ENCODE measurements around the gene PTPN1. TPM values are rescaled to one million over a fixed set of nuclear protein-coding genes. Genes with fewer than 3 reads are reported as not detected.

PTPN1 gene
- total and polyA plus RNA-seq, 3 experiments from 2014 or later = 35.7 to 67.3 (median 64.2) TPM

DNA sequence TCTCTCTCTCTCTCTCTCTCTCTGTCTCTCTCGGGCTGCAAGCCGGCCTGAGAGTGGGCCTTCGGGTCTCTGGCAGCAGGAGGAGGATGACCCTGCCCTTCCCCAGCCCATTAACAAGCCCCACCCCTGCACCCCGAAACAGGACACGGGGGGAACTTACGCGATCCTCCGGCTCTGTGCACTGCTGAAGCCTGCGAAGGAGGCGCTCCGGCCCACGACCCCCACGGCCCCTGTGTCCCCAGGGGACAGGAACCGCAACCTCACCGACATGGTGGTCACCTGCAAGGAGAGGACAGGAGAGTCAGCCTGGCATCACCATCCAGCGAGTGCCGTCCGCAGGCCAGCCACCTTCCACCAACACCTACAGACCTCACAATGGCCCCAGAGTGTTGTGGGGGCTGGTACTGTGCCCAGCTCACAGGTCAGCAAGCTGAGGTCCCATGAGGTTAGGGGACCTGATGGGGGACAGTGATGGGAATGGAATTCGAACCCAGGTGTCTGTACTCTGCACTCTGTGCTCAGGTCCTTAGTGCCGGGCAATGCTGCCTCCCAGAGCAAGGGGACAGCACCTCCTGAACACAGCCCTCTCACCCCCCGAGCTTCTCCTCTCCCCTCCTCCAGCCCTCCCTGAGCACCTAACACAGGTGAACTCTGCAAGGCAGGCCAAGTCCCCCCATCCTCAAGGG lies 120.5 kb downstream of the PTPN1 start:
- Mint-ChIP-seq H3K4me3 (no peak overlapping the region), H3K36me3 (no peaks in the 10 kb centered on the region), H3K9me3 (no peaks in the 10 kb centered on the region), H3K4me1 (peaks cover 0 to 3% (median 0%) of the 10 kb centered on the region in 3 donors), H3K27ac (no peak overlapping the region), H3K27me3 (peaks cover 2 to 6% of the 10 kb centered on the region in 2 donors)
- no peak overlapping the region for H3K27ac ChIP-seq (ENCODE audit: low read depth, low read length)
- no peaks in the 10 kb centered on the region for H3K36me3 ChIP-seq (ENCODE audit: insufficient read depth, low read length)
- no peaks in the 10 kb centered on the region for H3K9me3 ChIP-seq (ENCODE audit: low read length)
- H3K4me3 ChIP-seq (ENCODE audit: low read length) = no peak overlapping the region
- H3K4me1 ChIP-seq (ENCODE audit: insufficient read depth, low read length) = no peaks in the 10 kb centered on the region
- ChIA-PET CTCF (no interaction called here), POLR2A (no interaction called here)
- no peaks in the 10 kb centered on the region for H3K27me3 ChIP-seq (ENCODE audit: insufficient read depth, low read length, poor library complexity, severe bottlenecking)
- DNase-seq = no peak

DNA sequence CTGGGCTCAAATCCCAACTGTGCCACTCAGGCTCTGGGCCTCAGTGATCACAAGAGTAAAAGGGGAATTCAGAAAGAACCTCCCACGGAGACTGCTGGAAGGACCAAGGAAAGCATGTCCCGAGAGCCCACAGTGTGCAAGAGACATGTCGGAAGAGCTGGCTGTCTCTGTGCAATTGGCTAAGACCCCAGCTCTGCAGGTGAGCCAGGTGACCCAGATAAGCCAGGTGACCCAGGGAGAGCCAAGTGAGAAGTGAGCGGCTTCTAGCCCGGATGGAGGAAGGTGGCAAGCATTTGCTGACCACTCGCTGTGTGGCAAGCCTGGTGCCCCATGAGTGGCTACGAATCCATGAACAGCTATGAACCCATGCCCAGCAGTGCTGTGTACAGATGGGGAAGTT lies 122.1 kb downstream of the PTPN1 start:
- POLR2A ChIA-PET = no interaction called here

DNA sequence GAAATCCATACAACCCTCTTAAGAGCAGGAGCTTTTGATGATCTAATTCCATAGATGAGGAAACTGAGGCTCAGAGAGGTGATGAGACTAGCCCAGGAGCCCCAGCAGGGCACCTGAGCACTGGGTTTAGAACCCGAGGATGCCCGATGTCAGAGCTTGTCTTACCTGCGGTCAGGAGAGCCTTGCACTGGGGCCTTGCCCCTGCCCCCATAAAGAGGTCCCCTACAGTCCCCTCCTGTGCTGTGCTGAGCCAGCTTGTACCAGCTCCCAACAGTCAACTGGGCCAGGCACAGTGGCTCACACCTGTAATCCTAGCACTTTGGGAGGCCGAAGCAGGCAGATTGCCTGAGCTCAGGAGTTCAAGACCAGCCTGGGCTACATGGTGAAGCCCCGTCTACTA lies 122.5 kb downstream of the PTPN1 start:
- H3K4me3 ChIP-seq (ENCODE audit: low read length) = no peak overlapping the region
- POLR2A ChIA-PET = no interaction called here
- no peak for DNase-seq
- peaks cover 0 to 3% (median 0%) of the 10 kb centered on the region in 3 donors for H3K4me1 Mint-ChIP-seq
- CTCF ChIA-PET = no interaction called here
- no peaks in the 10 kb centered on the region for H3K9me3 ChIP-seq (ENCODE audit: low read length)
- H3K27me3 ChIP-seq (ENCODE audit: insufficient read depth, low read length, poor library complexity, severe bottlenecking) = no peaks in the 10 kb centered on the region
- H3K9me3 Mint-ChIP-seq = no peaks in the 10 kb centered on the region
- H3K36me3 Mint-ChIP-seq = no peaks in the 10 kb centered on the region
- H3K36me3 ChIP-seq (ENCODE audit: insufficient read depth, low read length) = no peaks in the 10 kb centered on the region
- H3K27ac ChIP-seq (ENCODE audit: low read depth, low read length) = no peak overlapping the region
- no peak overlapping the region for H3K4me3 Mint-ChIP-seq
- H3K4me1 ChIP-seq (ENCODE audit: insufficient read depth, low read length) = no peaks in the 10 kb centered on the region
- peaks cover 2 to 6% of the 10 kb centered on the region in 2 donors for H3K27me3 Mint-ChIP-seq
- no peak overlapping the region for H3K27ac Mint-ChIP-seq

More for the DNA sequence above, 122.1 kb downstream of the PTPN1 start:
- no peaks in the 10 kb centered on the region for H3K36me3 ChIP-seq (ENCODE audit: insufficient read depth, low read length)
- no peaks in the 10 kb centered on the region for H3K9me3 Mint-ChIP-seq
- no peaks in the 10 kb centered on the region for H3K4me1 ChIP-seq (ENCODE audit: insufficient read depth, low read length)
- no peaks in the 10 kb centered on the region for H3K27me3 ChIP-seq (ENCODE audit: insufficient read depth, low read length, poor library complexity, severe bottlenecking)
- H3K27ac Mint-ChIP-seq = peak overlapping the region in 1 of 8 donors; percentile 0
- CTCF ChIA-PET = no interaction called here
- peaks cover 0 to 3% (median 0%) of the 10 kb centered on the region in 3 donors for H3K4me1 Mint-ChIP-seq
- H3K9me3 ChIP-seq (ENCODE audit: low read length) = no peaks in the 10 kb centered on the region
- H3K4me3 ChIP-seq (ENCODE audit: low read length) = no peak overlapping the region
- H3K27ac ChIP-seq (ENCODE audit: low read depth, low read length) = no peak overlapping the region
- H3K36me3 Mint-ChIP-seq = no peaks in the 10 kb centered on the region
- no peak overlapping the region for H3K4me3 Mint-ChIP-seq
- H3K27me3 Mint-ChIP-seq = peaks cover 2 to 6% of the 10 kb centered on the region in 2 donors
- no peak for DNase-seq

DNA sequence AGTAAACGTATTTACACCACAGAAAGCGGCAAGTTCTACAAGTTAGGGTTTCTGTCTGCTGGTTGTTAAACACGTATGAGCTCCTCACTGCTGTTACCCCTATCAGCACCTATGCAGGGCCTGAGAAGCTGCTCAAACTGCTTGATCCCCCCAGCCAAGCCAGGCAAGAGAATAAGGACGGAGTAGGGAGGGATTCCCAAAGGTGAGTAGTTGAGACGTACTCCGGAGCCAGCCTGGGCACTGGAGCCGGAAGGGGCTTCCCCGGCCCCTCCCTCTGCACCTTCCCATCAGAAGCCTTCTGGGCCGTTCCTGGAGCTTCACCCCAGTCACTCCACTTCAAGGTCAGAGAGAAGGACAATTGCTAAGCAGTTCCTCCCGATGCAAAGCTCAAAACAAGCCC lies 123.2 kb downstream of the PTPN1 start:
- Histone ChIP-seq H3K27ac (ENCODE audit: low read depth, low read length) (no peak overlapping the region), H3K4me3 (ENCODE audit: low read length) (no peak overlapping the region), H3K4me1 (ENCODE audit: insufficient read depth, low read length) (no peaks in the 10 kb centered on the region), H3K36me3 (ENCODE audit: insufficient read depth, low read length) (no peaks in the 10 kb centered on the region), H3K27me3 (ENCODE audit: insufficient read depth, low read length, poor library complexity, severe bottlenecking) (no peaks in the 10 kb centered on the region), H3K9me3 (ENCODE audit: low read length) (no peaks in the 10 kb centered on the region)
- Mint-ChIP-seq H3K4me3 (no peak overlapping the region), H3K27ac (no peak overlapping the region), H3K9me3 (no peaks in the 10 kb centered on the region), H3K27me3 (peaks cover 2 to 4% of the 10 kb centered on the region in 2 donors), H3K4me1 (peaks cover 0 to 3% (median 0%) of the 10 kb centered on the region in 3 donors), H3K36me3 (no peaks in the 10 kb centered on the region)
- POLR2A ChIA-PET = no interaction called here
- DNase-seq = no peak
- CTCF ChIA-PET = no interaction called here

DNA sequence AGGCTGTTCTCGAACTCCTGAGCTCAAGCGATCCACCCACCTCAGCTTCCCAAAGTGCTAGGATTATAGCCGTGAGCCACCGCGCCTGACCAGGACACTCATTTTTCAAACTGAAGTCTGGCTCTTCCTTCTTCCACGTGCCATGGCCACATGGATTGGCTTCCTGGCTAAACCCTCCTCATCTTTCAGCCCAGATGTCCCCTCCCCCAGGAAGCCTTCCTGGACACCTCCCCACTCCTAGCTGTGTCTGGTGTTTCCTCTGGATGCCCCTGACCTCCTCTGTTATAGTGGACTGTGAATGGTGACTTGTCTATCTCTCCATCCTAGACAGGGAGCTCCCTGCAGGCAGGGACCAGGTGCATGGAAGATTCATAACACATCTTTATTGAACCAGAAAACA lies 124.0 kb downstream of the PTPN1 start:
- Histone ChIP-seq H3K4me3 (ENCODE audit: low read length) (no peak overlapping the region), H3K4me1 (ENCODE audit: insufficient read depth, low read length) (no peaks in the 10 kb centered on the region), H3K9me3 (ENCODE audit: low read length) (no peaks in the 10 kb centered on the region), H3K27ac (ENCODE audit: low read depth, low read length) (no peak overlapping the region), H3K27me3 (ENCODE audit: insufficient read depth, low read length, poor library complexity, severe bottlenecking) (no peaks in the 10 kb centered on the region), H3K36me3 (ENCODE audit: insufficient read depth, low read length) (no peaks in the 10 kb centered on the region)
- Mint-ChIP-seq H3K9me3 (no peaks in the 10 kb centered on the region), H3K27ac (no peak overlapping the region), H3K4me1 (peaks cover 0 to 3% (median 0%) of the 10 kb centered on the region in 3 donors), H3K4me3 (no peak overlapping the region), H3K27me3 (peaks cover 2 to 3% of the 10 kb centered on the region in 2 donors), H3K36me3 (no peaks in the 10 kb centered on the region)
- no peak for DNase-seq
- ChIA-PET POLR2A (no interaction called here), CTCF (no interaction called here)

Other genes starting within 250 kb of the PTPN1 start
- gene RIPOR3, start 181.2 kb downstream of the PTPN1 start, total RNA-seq = not detected
- 1.8 TPM for gene RIPOR3, start 181.2 kb downstream of the PTPN1 start, polyA plus RNA-seq
- gene PARD6B, start 221.2 kb downstream of the PTPN1 start, total RNA-seq = 1 to 10 TPM; 5.5 to 5.6 TPM
- 0.72 TPM for gene PARD6B, start 221.2 kb downstream of the PTPN1 start, polyA plus RNA-seq